Smooth muscle cell (in vitro differentiated cells): ENCODE measurements around the gene ZNF541. TPM values are rescaled to one million over a fixed set of nuclear protein-coding genes. Genes with fewer than 3 reads are reported as not detected.
A peak's percentile ranks its signal among the peaks of the same experiment; 100 is the strongest.

Experiments
- DNase-seq: peaks from one replicate; lab custom pipeline; 2025; ENCODE audit not compliant: unreplicated experiment; lab: John Stamatoyannopoulos, UW
- H2AFZ ChIP-seq: fragments of 200-600 bp; sonication (generic); 2 replicates; pipeline ENCODE4 v1.6.0; 2016; ENCODE audit warnings: antibody characterized with exemption, low read depth, mild to moderate bottlenecking
- H3F3A ChIP-seq: fragments of 200-600 bp; sonication (generic); 2 replicates; pipeline ENCODE4 v1.6.0; 2017; ENCODE audit warnings: antibody characterized with exemption, low read depth
- H3K27ac ChIP-seq: fragments of 200-600 bp; sonication (generic); 2 replicates; pipeline ENCODE4 v1.5.1; 2016; ENCODE audit warnings: low read depth, mild to moderate bottlenecking
- H3K27me3 ChIP-seq: fragments of 200-600 bp; sonication (generic); 2 replicates; pipeline ENCODE4 v1.6.1; 2016; ENCODE audit warnings: low read depth, mild to moderate bottlenecking
- H3K36me3 ChIP-seq: fragments of 200-600 bp; sonication (generic); 2 replicates; pipeline ENCODE4 v1.5.1; 2016; ENCODE audit warnings: low read depth
- H3K4me1 ChIP-seq: fragments of 200-600 bp; sonication (generic); 2 replicates; pipeline ENCODE4 v1.5.1; 2016; ENCODE audit warnings: low read depth
- H3K4me2 ChIP-seq: fragments of 200-600 bp; sonication (generic); 2 replicates; pipeline ENCODE4 v1.6.0; 2016; ENCODE audit warnings: mild to moderate bottlenecking
- H3K4me3 ChIP-seq: fragments of 200-600 bp; sonication (generic); 2 replicates; pipeline ENCODE4 v1.5.1; 2016; ENCODE audit warnings: mild to moderate bottlenecking
- H3K79me2 ChIP-seq: fragments of 200-600 bp; sonication (generic); 2 replicates; pipeline ENCODE4 v1.6.0; 2016; ENCODE audit warnings: low read depth, mild to moderate bottlenecking
- H3K9ac ChIP-seq: fragments of 200-600 bp; sonication (generic); 2 replicates; pipeline ENCODE4 v1.6.0; 2016; ENCODE audit warnings: low read depth
- H3K9me3 ChIP-seq: fragments of 200-600 bp; sonication (generic); replicated peaks from 2 replicates; pipeline ENCODE4 v1.5.1; 2016; ENCODE audit warnings: low read depth
- H4K20me1 ChIP-seq: fragments of 200-600 bp; sonication (generic); 2 replicates; pipeline ENCODE4 v1.6.0; 2016; ENCODE audit warnings: low read depth
- WGBS: methylation state at CpG from one replicate; pipeline ENCODE4 v1.1.7; 2016; ENCODE audit warnings: low lambda C conversion rate; 5-methylcytosine and 5-hydroxymethylcytosine counted together
- polyA plus RNA-seq: library from polyadenylated mRNA; unstranded; fragments of >200 nt; fragmentation: Nextera tagmentation; extraction: Ambion mirVana; gene quantifications from 2 replicates; pipeline ENCODE4 v1.2.1, GENCODE V29; 2016
- total RNA-seq: library from RNA; depleted of rRNA; stranded (reverse); fragments of >200 nt; gene quantifications from 2 replicates; pipeline ENCODE4 v1.2.3, GENCODE V29; 2014
- TF ChIP-seq, protein P1 (sequence below): fragments of 200-600 bp; sonication (generic); IDR thresholded peaks from 2 replicates; pipeline ENCODE4 v1.5.1; 2017; ENCODE audit warnings: borderline replicate concordance, mild to moderate bottlenecking, antibody characterized with exemption; ENCODE audit not compliant: insufficient read depth, poor library complexity, severe bottlenecking

Gene ZNF541
- total and polyA plus RNA-seq, 2 experiments from 2014 or later, result not detected

DNA sequence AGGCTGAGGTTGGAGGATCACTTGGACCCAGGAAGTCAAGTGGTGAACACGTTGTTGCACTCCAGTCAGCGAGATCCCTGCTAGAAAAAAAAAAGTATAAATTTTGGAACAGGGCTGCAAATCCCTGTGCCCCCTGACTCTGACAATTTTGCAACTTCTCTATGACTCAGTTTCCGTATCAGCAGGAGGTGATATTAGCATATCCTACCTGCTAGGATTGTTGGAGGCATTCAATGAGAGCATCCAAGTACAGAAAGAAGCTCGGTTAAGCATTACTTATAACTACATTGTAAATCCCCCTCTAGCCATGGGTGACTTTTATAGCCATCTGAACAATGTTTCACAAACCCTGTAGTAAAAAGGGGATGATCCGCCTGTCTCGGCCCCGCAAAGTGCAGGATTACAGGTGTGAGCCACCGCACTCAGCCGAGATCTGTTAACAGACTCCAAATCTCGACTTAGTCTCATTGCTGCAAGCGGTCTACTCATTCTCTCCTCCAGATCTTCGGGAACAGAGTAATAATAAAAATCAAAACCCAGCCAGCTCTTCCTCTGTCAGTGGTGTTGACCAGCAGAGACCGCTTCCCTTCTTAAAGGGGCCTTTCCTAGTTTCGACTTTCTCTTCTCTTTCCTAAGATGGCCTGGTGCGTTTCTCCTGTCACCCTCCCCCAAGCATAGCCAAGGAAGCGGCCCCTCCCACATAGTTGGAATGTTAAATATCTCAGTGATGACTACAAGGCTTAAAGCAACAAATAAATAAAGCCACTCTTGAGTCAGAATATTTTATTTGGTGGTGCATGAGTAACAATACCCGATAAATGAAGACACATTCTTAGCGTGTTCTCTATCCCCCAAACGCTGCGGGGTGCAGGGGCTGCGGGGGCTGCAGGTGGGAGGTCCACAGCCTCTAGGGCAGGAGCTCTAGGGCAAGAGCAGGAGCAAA lies 25.7 kb upstream of the ZNF541 start:
- H4K20me1 ChIP-seq, result no peaks in the 10 kb centered on the region
- peaks cover 3% of the 10 kb centered on the region for H3F3A ChIP-seq
- H3K36me3 ChIP-seq, result no peaks in the 10 kb centered on the region
- H2AFZ ChIP-seq, result no peak overlapping the region
- 9% methylated on average over 21 of the region's 21 CpGs for WGBS
- H3K27ac ChIP-seq, result peak overlapping the region; percentile 71
- TF ChIP-seq, protein P1, sequence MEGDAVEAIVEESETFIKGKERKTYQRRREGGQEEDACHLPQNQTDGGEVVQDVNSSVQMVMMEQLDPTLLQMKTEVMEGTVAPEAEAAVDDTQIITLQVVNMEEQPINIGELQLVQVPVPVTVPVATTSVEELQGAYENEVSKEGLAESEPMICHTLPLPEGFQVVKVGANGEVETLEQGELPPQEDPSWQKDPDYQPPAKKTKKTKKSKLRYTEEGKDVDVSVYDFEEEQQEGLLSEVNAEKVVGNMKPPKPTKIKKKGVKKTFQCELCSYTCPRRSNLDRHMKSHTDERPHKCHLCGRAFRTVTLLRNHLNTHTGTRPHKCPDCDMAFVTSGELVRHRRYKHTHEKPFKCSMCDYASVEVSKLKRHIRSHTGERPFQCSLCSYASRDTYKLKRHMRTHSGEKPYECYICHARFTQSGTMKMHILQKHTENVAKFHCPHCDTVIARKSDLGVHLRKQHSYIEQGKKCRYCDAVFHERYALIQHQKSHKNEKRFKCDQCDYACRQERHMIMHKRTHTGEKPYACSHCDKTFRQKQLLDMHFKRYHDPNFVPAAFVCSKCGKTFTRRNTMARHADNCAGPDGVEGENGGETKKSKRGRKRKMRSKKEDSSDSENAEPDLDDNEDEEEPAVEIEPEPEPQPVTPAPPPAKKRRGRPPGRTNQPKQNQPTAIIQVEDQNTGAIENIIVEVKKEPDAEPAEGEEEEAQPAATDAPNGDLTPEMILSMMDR, result no peak
- H3K4me2 ChIP-seq, result peak overlapping the region; percentile 72
- H3K27me3 ChIP-seq, result no peaks in the 10 kb centered on the region
- peak overlapping the region; percentile 36 for H3K9ac ChIP-seq
- peaks cover 9% of the 10 kb centered on the region for H3K4me1 ChIP-seq
- no peaks in the 10 kb centered on the region for H3K9me3 ChIP-seq
- H3K79me2 ChIP-seq, result no peaks in the 10 kb centered on the region
- DNase-seq, result peak; percentile 22
- H3K4me3 ChIP-seq, result peak overlapping the region; percentile 59

DNA sequence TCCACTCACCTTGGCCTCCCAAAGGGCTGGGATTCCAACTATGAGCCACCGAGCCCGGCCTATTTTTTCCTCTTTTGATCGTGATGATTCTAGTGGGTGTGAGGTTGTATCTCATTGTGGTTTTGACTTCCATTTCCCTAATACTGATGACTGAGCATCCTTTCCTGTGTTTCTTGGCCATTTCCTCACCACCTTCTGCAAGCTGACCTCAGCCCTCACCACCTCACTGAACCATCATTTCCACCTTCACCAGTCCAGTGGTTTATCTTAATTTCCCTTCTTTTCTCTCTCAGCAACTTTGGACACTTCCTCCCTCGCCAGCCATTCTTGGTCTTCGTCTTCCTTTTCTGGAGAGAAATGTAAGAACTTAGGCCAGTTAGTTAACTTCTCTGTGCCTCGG lies 23.0 kb upstream of the ZNF541 start:
- Histone ChIP-seq H2AFZ (no peak overlapping the region), H3F3A (peaks cover 3% of the 10 kb centered on the region), H3K9ac (no peak overlapping the region), H3K9me3 (no peaks in the 10 kb centered on the region), H3K4me2 (no peak overlapping the region), H4K20me1 (no peaks in the 10 kb centered on the region), H3K4me3 (no peak overlapping the region), H3K4me1 (peaks cover 9% of the 10 kb centered on the region), H3K27ac (no peak overlapping the region), H3K27me3 (no peaks in the 10 kb centered on the region), H3K36me3 (no peaks in the 10 kb centered on the region), H3K79me2 (no peaks in the 10 kb centered on the region)
- 96% methylated on average over 6 of the region's 6 CpGs for WGBS
- TF ChIP-seq, protein P1, result no peak
- no peak for DNase-seq

DNA sequence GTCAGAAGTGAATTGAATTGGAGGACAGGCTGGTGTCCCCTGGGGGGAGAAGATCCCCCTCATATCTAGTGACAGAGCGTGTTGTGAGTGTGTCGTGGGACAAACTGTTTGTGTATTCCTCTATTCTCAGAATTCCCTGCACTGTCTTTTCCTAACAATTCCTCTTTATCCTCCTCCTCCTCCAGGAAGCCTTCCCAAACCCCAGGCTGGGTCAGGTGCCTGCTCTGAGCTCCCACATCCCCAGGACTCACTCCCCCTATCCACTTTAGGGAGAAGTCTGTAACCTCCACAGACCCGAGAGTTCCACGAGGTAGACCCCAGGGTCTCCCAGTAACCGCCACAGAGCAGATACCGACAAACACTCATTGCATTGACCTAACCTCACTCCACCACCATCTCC lies 20.9 kb upstream of the ZNF541 start:
- Histone ChIP-seq H3K4me1 (peaks cover 6% of the 10 kb centered on the region), H3K9me3 (no peaks in the 10 kb centered on the region), H3F3A (no peaks in the 10 kb centered on the region), H3K79me2 (no peaks in the 10 kb centered on the region), H4K20me1 (no peaks in the 10 kb centered on the region), H3K36me3 (no peaks in the 10 kb centered on the region), H3K9ac (no peak overlapping the region), H3K4me3 (no peak overlapping the region), H2AFZ (no peak overlapping the region), H3K4me2 (no peak overlapping the region), H3K27me3 (no peaks in the 10 kb centered on the region), H3K27ac (no peak overlapping the region)
- TF ChIP-seq, protein P1, result no peak
- WGBS, result 93% methylated on average over 6 of the region's 6 CpGs
- no peak for DNase-seq

DNA sequence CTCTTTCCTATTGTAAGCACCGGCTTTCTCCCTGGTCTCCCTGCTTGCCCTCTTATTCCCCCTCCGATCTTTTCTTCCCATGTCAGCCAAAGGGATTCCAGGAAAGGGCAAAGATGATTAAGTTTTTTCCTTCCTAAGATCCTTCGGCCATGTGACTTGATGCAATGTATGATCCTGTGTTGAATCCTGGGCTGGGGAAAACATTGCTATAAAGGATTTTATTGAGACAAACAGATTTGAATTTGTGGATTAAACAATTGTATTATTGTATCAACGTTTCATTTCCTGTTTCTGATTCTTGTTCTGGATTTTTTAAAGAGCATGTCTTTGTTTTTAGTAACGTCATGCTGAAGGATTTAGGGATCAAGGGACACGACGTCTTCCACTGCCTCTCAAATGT lies 16.9 kb upstream of the ZNF541 start:
- Histone ChIP-seq H3K27me3 (no peaks in the 10 kb centered on the region), H3K4me3 (no peak overlapping the region), H2AFZ (no peak overlapping the region), H4K20me1 (no peaks in the 10 kb centered on the region), H3K4me1 (no peaks in the 10 kb centered on the region), H3K27ac (no peak overlapping the region), H3K79me2 (no peaks in the 10 kb centered on the region), H3K9ac (no peak overlapping the region), H3K9me3 (no peaks in the 10 kb centered on the region), H3K36me3 (no peaks in the 10 kb centered on the region), H3K4me2 (no peak overlapping the region), H3F3A (no peaks in the 10 kb centered on the region)
- no peak for DNase-seq
- 40% methylated on average over 7 of the region's 7 CpGs for WGBS
- TF ChIP-seq, protein P1, result no peak
